ENCODE results near the gene HNRNPLL. TPM values are rescaled to one million over a fixed set of nuclear protein-coding genes. Genes with fewer than 3 reads are reported as not detected.

Gene HNRNPLL
- total and polyA plus RNA-seq, 4 experiments from 2014 or later, result 71.2 to 105 (median 88.9) TPM

DNA sequence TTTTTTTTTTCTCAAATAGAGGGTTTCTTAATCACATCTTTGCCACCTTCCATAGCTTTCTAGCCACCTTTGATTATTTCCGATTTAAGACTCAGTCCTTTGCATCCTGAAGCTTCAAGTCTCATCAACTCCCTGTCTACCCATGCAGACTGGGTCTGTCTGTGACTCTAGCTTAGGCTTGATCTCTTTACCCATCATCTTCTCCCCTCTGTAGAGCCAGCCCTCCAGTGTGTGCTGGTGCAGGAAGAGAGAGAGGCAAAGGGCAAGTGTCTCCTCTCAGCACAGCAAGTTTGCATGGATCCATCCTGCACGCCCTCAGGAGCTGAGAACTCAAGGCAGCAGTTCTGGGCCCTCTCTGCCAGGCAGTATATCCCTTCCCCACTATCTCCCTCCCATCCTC, 70.4 kb downstream of the HNRNPLL start:
- intact Hi-C loops (cut with micrococcal nuclease), result no loop called here
- H3K9me3 Mint-ChIP-seq, result peaks cover 0 to 4% (median 0%) of the 10 kb centered on the region in 8 donors

DNA sequence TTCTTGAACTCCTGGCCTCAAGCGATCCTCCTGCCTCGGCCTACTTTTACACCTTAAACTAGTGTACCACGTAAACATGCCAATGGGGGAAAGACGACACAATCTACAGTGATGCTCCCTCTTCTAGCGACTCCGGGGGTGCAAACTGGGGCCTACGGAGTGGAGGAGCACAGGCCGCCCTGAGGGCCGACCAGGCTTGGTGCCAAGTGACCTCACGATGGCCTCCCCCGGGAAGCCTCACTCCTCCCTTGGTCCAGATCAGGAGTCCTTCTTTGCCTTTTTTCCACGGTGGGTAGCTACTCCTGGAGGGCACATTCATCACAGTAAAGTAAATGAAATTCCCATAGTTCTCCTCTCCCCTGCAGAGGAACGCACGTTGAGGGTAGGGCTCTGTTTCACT, 73.5 kb downstream of the HNRNPLL start:
- CTCF ChIA-PET (ENCODE audit: partially characterized antibody), result interaction anchor here (0.6 to 0.8 kb wide), 3 partner anchors 61 to 345 kb away, joined by 3 to 4 read pairs (median 3); no protein-coding TSS in a partner anchor
- Histone ChIP-seq H3K27ac (ENCODE audit: low read depth, low read length) (no peak overlapping the region), H3K9me3 (ENCODE audit: control insufficient read depth in 1 of 2, low read length in 2 of 2) (no peaks in the 10 kb centered on the region), H3K36me3 (ENCODE audit: insufficient read depth, low read length) (no peaks in the 10 kb centered on the region), H3K4me1 (ENCODE audit: insufficient read depth, low read length) (no peaks in the 10 kb centered on the region), H3K27me3 (ENCODE audit: insufficient read depth, low read length) (no peaks in the 10 kb centered on the region), H3K4me3 (ENCODE audit: low read length in 2 of 2) (no peak overlapping the region)
- Mint-ChIP-seq H3K4me3 (no peak overlapping the region), H3K27ac (no peak overlapping the region), H3K27me3 (peaks cover 7 to 19% of the 10 kb centered on the region in 2 donors), H3K4me1 (peaks cover 0 to 18% (median 6%) of the 10 kb centered on the region in 4 donors), H3K36me3 (no peaks in the 10 kb centered on the region), H3K9me3 (peaks cover 0 to 2% (median 0%) of the 10 kb centered on the region in 8 donors)
- intact Hi-C loops (cut with micrococcal nuclease), result no loop called here
- DNase-seq, result no peak
- POLR2A ChIA-PET (ENCODE audit: partially characterized antibody), result no interaction called here

More for the DNA sequence above, 70.4 kb downstream of the HNRNPLL start:
- Histone ChIP-seq H3K4me1 (ENCODE audit: insufficient read depth, low read length) (peaks cover 9% of the 10 kb centered on the region), H3K27me3 (ENCODE audit: insufficient read depth, low read length) (no peaks in the 10 kb centered on the region), H3K4me3 (ENCODE audit: low read length in 2 of 2) (no peak overlapping the region), H3K27ac (ENCODE audit: low read depth, low read length) (no peak overlapping the region), H3K9me3 (ENCODE audit: control insufficient read depth in 1 of 2, low read length in 2 of 2) (no peaks in the 10 kb centered on the region), H3K36me3 (ENCODE audit: insufficient read depth, low read length) (no peaks in the 10 kb centered on the region)
- POLR2A ChIA-PET (ENCODE audit: partially characterized antibody), result interaction anchor here (1.2 kb wide), 1 partner anchor 219 kb away, joined by 8 read pairs; the partner anchor contains the start of gene SRSF7
- H3K4me1 Mint-ChIP-seq, result peaks cover 0 to 16% (median 9%) of the 10 kb centered on the region in 4 donors
- CTCF ChIA-PET (ENCODE audit: partially characterized antibody), result interaction anchor here (1.0 to 2.6 kb wide), 5 partner anchors 9 to 209 kb away, joined by 4 to 13 read pairs (median 6); no protein-coding TSS in a partner anchor
- H3K4me3 Mint-ChIP-seq, result no peak overlapping the region
- H3K27me3 Mint-ChIP-seq, result peaks cover 3 to 15% of the 10 kb centered on the region in 2 donors
- no peaks in the 10 kb centered on the region for H3K36me3 Mint-ChIP-seq
- DNase-seq, result no peak
- H3K27ac Mint-ChIP-seq, result peak overlapping the region in 1 of 7 donors; percentile 9

GRCh38 chr2:38528534-38528933, 74.2 kb downstream of the HNRNPLL start:
- peaks cover 7 to 22% of the 10 kb centered on the region in 2 donors for H3K27me3 Mint-ChIP-seq

DNA sequence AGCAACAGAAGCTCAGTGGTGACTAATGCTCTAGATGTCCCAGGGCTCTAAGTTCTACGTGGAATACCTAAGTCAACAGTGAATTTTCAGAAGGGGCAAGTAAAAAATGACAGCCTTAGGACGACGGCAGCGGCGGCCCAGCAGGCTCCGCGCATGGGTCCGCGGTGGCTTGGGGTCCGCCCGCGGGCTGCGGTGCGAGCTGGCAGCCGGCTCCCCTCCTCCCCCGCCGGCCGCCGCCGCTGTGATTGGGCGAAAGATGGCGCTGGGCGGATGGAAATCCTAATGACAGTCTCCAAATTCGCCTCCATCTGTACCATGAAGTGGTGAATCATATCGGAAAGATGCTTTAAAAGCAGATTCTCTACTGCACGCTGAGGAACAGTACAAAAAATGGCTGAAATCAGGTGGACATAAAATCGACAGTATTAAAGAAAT, 74.7 kb downstream of the HNRNPLL start:
- CTCF ChIA-PET (ENCODE audit: partially characterized antibody), result interaction anchor here (1.1 to 1.3 kb wide), 2 partner anchors 10 to 213 kb away, joined by 3 read pairs; no protein-coding TSS in a partner anchor
- intact Hi-C loops (cut with micrococcal nuclease), result no loop called here

More at GRCh38 chr2:38528534-38528933, 74.2 kb downstream of the HNRNPLL start:
- no peaks in the 10 kb centered on the region for H3K4me1 ChIP-seq (ENCODE audit: insufficient read depth, low read length)
- peak overlapping the region in 1 of 2 donors; percentile 15 for H3K4me3 ChIP-seq (ENCODE audit: low read length in 2 of 2)
- ChIA-PET CTCF (ENCODE audit: partially characterized antibody) (interaction anchor here (0.6 to 1.3 kb wide), 5 partner anchors 9 to 345 kb away, joined by 3 to 4 read pairs (median 3); no protein-coding TSS in a partner anchor), POLR2A (ENCODE audit: partially characterized antibody) (no interaction called here)
- no peak for DNase-seq
- H3K27ac ChIP-seq (ENCODE audit: low read depth, low read length), result no peak overlapping the region
- no peaks in the 10 kb centered on the region for H3K36me3 ChIP-seq (ENCODE audit: insufficient read depth, low read length)
- peak overlapping the region; percentile 15 to 80 (median 62) for H3K4me3 Mint-ChIP-seq
- peaks cover 0 to 2% (median 0%) of the 10 kb centered on the region in 8 donors for H3K9me3 Mint-ChIP-seq
- H3K9me3 ChIP-seq (ENCODE audit: control insufficient read depth in 1 of 2, low read length in 2 of 2), result no peaks in the 10 kb centered on the region
- no peaks in the 10 kb centered on the region for H3K27me3 ChIP-seq (ENCODE audit: insufficient read depth, low read length)
- H3K36me3 Mint-ChIP-seq, result no peaks in the 10 kb centered on the region
- intact Hi-C loops (cut with micrococcal nuclease), result no loop called here
- no peak overlapping the region for H3K27ac Mint-ChIP-seq
- peaks cover 0 to 18% (median 6%) of the 10 kb centered on the region in 4 donors for H3K4me1 Mint-ChIP-seq

GRCh38 chr2:38527338-38528007, 75.3 kb downstream of the HNRNPLL start:
- Histone ChIP-seq H3K27me3 (ENCODE audit: insufficient read depth, low read length) (no peaks in the 10 kb centered on the region), H3K9me3 (ENCODE audit: control insufficient read depth in 1 of 2, low read length in 2 of 2) (no peaks in the 10 kb centered on the region), H3K4me1 (ENCODE audit: insufficient read depth, low read length) (no peaks in the 10 kb centered on the region), H3K4me3 (ENCODE audit: low read length in 2 of 2) (no peak overlapping the region), H3K27ac (ENCODE audit: low read depth, low read length) (no peak overlapping the region), H3K36me3 (ENCODE audit: insufficient read depth, low read length) (no peaks in the 10 kb centered on the region)
- ChIA-PET CTCF (ENCODE audit: partially characterized antibody) (interaction anchor here (1.1 to 1.3 kb wide), 2 partner anchors 10 to 213 kb away, joined by 3 read pairs; no protein-coding TSS in a partner anchor), POLR2A (ENCODE audit: partially characterized antibody) (no interaction called here)
- H3K4me1 Mint-ChIP-seq, result peaks cover 0 to 18% (median 5%) of the 10 kb centered on the region in 4 donors
- peaks cover 7 to 25% of the 10 kb centered on the region in 2 donors for H3K27me3 Mint-ChIP-seq
- peaks cover 0 to 2% (median 0%) of the 10 kb centered on the region in 8 donors for H3K9me3 Mint-ChIP-seq
- no peak overlapping the region for H3K27ac Mint-ChIP-seq
- H3K36me3 Mint-ChIP-seq, result no peaks in the 10 kb centered on the region
- H3K4me3 Mint-ChIP-seq, result peak overlapping the region in 5 of 8 donors; percentile 11 to 78 (median 59)
- DNase-seq, result no peak
- intact Hi-C loops (cut with micrococcal nuclease), result no loop called here

More for the DNA sequence above, 74.7 kb downstream of the HNRNPLL start:
- no peaks in the 10 kb centered on the region for H3K27me3 ChIP-seq (ENCODE audit: insufficient read depth, low read length)
- POLR2A ChIA-PET (ENCODE audit: partially characterized antibody), result no interaction called here
- Mint-ChIP-seq H3K27ac (no peak overlapping the region), H3K9me3 (peaks cover 0 to 2% (median 0%) of the 10 kb centered on the region in 8 donors), H3K27me3 (peaks cover 7 to 25% of the 10 kb centered on the region in 2 donors), H3K36me3 (no peaks in the 10 kb centered on the region), H3K4me1 (peaks cover 0 to 18% (median 5%) of the 10 kb centered on the region in 4 donors), H3K4me3 (peak overlapping the region; percentile 15 to 80 (median 69))
- no peaks in the 10 kb centered on the region for H3K9me3 ChIP-seq (ENCODE audit: control insufficient read depth in 1 of 2, low read length in 2 of 2)
- no peak overlapping the region for H3K27ac ChIP-seq (ENCODE audit: low read depth, low read length)
- H3K4me3 ChIP-seq (ENCODE audit: low read length in 2 of 2), result peak overlapping the region in 1 of 2 donors; percentile 15
- DNase-seq, result no peak
- H3K4me1 ChIP-seq (ENCODE audit: insufficient read depth, low read length), result no peaks in the 10 kb centered on the region
- H3K36me3 ChIP-seq (ENCODE audit: insufficient read depth, low read length), result no peaks in the 10 kb centered on the region

DNA sequence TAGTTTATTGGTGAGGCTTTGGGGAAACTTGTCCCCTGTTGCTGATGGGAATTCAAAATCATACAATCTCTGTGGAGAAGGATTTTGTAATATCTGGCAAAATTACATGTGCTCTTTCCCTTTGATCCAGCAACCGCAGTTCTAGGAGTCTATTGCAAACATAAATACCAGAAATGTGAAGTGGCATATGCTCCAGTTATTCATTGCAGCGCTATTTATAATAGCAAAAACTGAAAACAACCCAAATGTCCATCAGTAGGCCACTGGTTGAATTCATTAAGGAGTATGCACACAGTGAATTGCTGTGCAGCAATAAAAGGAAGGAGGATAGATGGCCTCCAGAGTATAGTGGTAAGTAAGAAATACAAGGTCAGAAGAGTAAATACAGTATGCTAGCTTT, 76.5 kb downstream of the HNRNPLL start:
- peaks cover 7 to 27% of the 10 kb centered on the region in 2 donors for H3K27me3 Mint-ChIP-seq
- no peaks in the 10 kb centered on the region for H3K36me3 Mint-ChIP-seq
- H3K4me1 Mint-ChIP-seq, result peaks cover 0 to 18% (median 5%) of the 10 kb centered on the region in 4 donors
- H3K4me3 ChIP-seq (ENCODE audit: low read length in 2 of 2), result no peak overlapping the region
- POLR2A ChIA-PET (ENCODE audit: partially characterized antibody), result no interaction called here
- intact Hi-C loops (cut with micrococcal nuclease), result no loop called here
- H3K4me1 ChIP-seq (ENCODE audit: insufficient read depth, low read length), result no peaks in the 10 kb centered on the region
- no peaks in the 10 kb centered on the region for H3K9me3 ChIP-seq (ENCODE audit: control insufficient read depth in 1 of 2, low read length in 2 of 2)
- H3K4me3 Mint-ChIP-seq, result peak overlapping the region in 1 of 8 donors; percentile 51
- no peak overlapping the region for H3K27ac ChIP-seq (ENCODE audit: low read depth, low read length)
- no peak overlapping the region for H3K27ac Mint-ChIP-seq
- H3K9me3 Mint-ChIP-seq, result no peaks in the 10 kb centered on the region
- CTCF ChIA-PET (ENCODE audit: partially characterized antibody), result interaction anchor here (0.7 kb wide), 1 partner anchor 187 kb away, joined by 4 read pairs; no protein-coding TSS in a partner anchor
- DNase-seq, result no peak
- no peaks in the 10 kb centered on the region for H3K27me3 ChIP-seq (ENCODE audit: insufficient read depth, low read length)
- H3K36me3 ChIP-seq (ENCODE audit: insufficient read depth, low read length), result no peaks in the 10 kb centered on the region

DNA sequence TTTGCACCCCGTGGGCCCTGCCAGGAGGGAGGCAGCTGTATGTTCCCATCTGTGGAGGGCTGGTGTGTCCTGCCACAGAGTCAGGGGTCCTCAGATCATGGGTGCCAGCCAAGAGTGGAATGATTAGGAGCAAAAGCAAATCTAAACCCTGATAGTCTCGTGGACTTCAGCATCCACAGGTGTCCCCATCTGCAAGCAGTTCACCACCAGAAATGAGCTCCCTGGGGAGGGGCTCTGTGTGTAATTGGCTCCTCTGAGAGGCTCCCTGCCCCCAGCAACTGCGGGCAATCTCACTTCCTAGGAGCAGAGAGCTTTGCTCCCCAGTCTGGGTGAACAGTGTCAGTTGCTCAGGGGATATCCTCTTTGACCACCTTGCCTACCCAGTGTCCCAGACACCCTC, 78.1 kb downstream of the HNRNPLL start:
- H3K27ac Mint-ChIP-seq, result no peak overlapping the region
- intact Hi-C loops (cut with micrococcal nuclease), result no loop called here
- Histone ChIP-seq H3K27me3 (ENCODE audit: insufficient read depth, low read length) (no peaks in the 10 kb centered on the region), H3K4me1 (ENCODE audit: insufficient read depth, low read length) (no peaks in the 10 kb centered on the region), H3K27ac (ENCODE audit: low read depth, low read length) (no peak overlapping the region), H3K36me3 (ENCODE audit: insufficient read depth, low read length) (no peaks in the 10 kb centered on the region), H3K9me3 (ENCODE audit: control insufficient read depth in 1 of 2, low read length in 2 of 2) (no peaks in the 10 kb centered on the region), H3K4me3 (ENCODE audit: low read length in 2 of 2) (no peak overlapping the region)
- no peak overlapping the region for H3K4me3 Mint-ChIP-seq
- H3K27me3 Mint-ChIP-seq, result peaks cover 7 to 21% of the 10 kb centered on the region in 2 donors
- DNase-seq, result no peak
- no peaks in the 10 kb centered on the region for H3K36me3 Mint-ChIP-seq
- peaks cover 0 to 18% (median 5%) of the 10 kb centered on the region in 4 donors for H3K4me1 Mint-ChIP-seq
- ChIA-PET CTCF (ENCODE audit: partially characterized antibody) (interaction anchor here (0.9 kb wide), 1 partner anchor 250 kb away, joined by 3 read pairs; no protein-coding TSS in a partner anchor), POLR2A (ENCODE audit: partially characterized antibody) (no interaction called here)
- no peaks in the 10 kb centered on the region for H3K9me3 Mint-ChIP-seq
